T47D (cell line): ENCODE results near the gene NFATC1.

Experiments used
- DNase-seq, 2 experiments: peaks; one replicate each; pipeline versions ENCODE4 v3.0.0 to v3.0.0-alpha.2; 2011 to 2012; ENCODE audit warnings: low read depth in 1 of 2, low spot score in 1 of 2
- JUND ChIP-seq: IDR thresholded peaks from 2 replicates; pipeline ENCODE4 v1.6.1; 2012; ENCODE audit warnings: low read depth
- in situ Hi-C: cut with HindIII; loops from 2 replicates; pipeline ENCODE4 v1.10.0; 2016; ENCODE audit warnings: low sequenced_read_pairs, low pct_unique_long_range_greater_than_20kb

The NFATC1 gene

GRCh38 chr18:79441420-79441819, 45.7 kb downstream of the NFATC1 start:
- DNase-seq: no peak
- no peak for TF ChIP-seq JUND
- in situ Hi-C loops: no loop called here

GRCh38 chr18:79442508-79443221, 46.9 kb downstream of the NFATC1 start:
- no peak for TF ChIP-seq JUND
- in situ Hi-C loops: no loop called here
- DNase-seq: no peak

- in situ Hi-C loops: no loop called here
- TF ChIP-seq JUND: no peak
- no peak for DNase-seq
Observed at GRCh38 chr18:79445221-79445620, 49.5 kb downstream of the NFATC1 start.

GRCh38 chr18:79445696-79446561, 50.2 kb downstream of the NFATC1 start:
- TF ChIP-seq JUND: no peak
- in situ Hi-C loops: no loop called here
- no peak for DNase-seq

GRCh38 chr18:79446931-79447330, 51.2 kb downstream of the NFATC1 start:
- DNase-seq: no peak
- TF ChIP-seq JUND: no peak
- in situ Hi-C loops: no loop called here

GRCh38 chr18:79447703-79448367, 52.1 kb downstream of the NFATC1 start:
- in situ Hi-C loops: no loop called here
- DNase-seq: no peak
- no peak for TF ChIP-seq JUND

- TF ChIP-seq JUND: no peak
- DNase-seq: no peak
- in situ Hi-C loops: no loop called here
Observed at GRCh38 chr18:79448621-79449020, 52.9 kb downstream of the NFATC1 start.

- no peak for DNase-seq
- in situ Hi-C loops: no loop called here
- no peak for TF ChIP-seq JUND
Observed at GRCh38 chr18:79449551-79450288, 54.0 kb downstream of the NFATC1 start.

GRCh38 chr18:79450289-79451080, 54.8 kb downstream of the NFATC1 start:
- TF ChIP-seq JUND: no peak
- no peak for DNase-seq
- in situ Hi-C loops: no loop called here

GRCh38 chr18:79451237-79452125, 55.8 kb downstream of the NFATC1 start:
- no peak for TF ChIP-seq JUND
- in situ Hi-C loops: no loop called here
- peak in 1 of 2 experiments; percentile 40 for DNase-seq
